T1000 (cell line): ENCODE results near the gene CYP2C9.
"Not testable (repeated sequence)": the region's sequence is repeated elsewhere in the genome, so short reads cannot be mapped to it uniquely, and the experiment has no call there.

Source experiments
- DNase-seq: peaks from one replicate; lab custom pipeline; 2025; ENCODE audit warnings: mixed read lengths; lab: John Stamatoyannopoulos, UW

The CYP2C9 gene

GRCh38 chr10:94938383-94938782, at the start of gene CYP2C9:
CYP2C9 (plus strand) TSS chr10:94938658; CDS start chr10:94938683, 25 bp downstream.
- no peak for DNase-seq

- DNase-seq = no peak
Measured at GRCh38 chr10:94889123-94889522, 49.3 kb upstream of the CYP2C9 start.

- no peak for DNase-seq
Measured at GRCh38 chr10:94890264-94891022, 48.0 kb upstream of the CYP2C9 start.

GRCh38 chr10:94898414-94898813, 40.0 kb upstream of the CYP2C9 start:
- not testable (repeated sequence) for DNase-seq

GRCh38 chr10:94902080-94902479, 36.4 kb upstream of the CYP2C9 start:
- no peak for DNase-seq

GRCh38 chr10:94902570-94902969, 35.9 kb upstream of the CYP2C9 start:
- no peak for DNase-seq

- not testable (repeated sequence) for DNase-seq
Measured at GRCh38 chr10:94904506-94905148, 33.8 kb upstream of the CYP2C9 start.

GRCh38 chr10:94916423-94916822, 22.0 kb upstream of the CYP2C9 start:
- DNase-seq = no peak

GRCh38 chr10:94936721-94937120, 1.7 kb upstream of the CYP2C9 start:
- no peak for DNase-seq

GRCh38 chr10:94943432-94944103, 5.1 kb downstream of the CYP2C9 start:
- DNase-seq = not testable (repeated sequence)

GRCh38 chr10:94946181-94946580, 7.7 kb downstream of the CYP2C9 start:
- DNase-seq = not testable (repeated sequence)

- DNase-seq = peak; percentile 18
Measured at GRCh38 chr10:94963901-94964300, 25.4 kb downstream of the CYP2C9 start.

GRCh38 chr10:94983555-94983954, 45.1 kb downstream of the CYP2C9 start:
- no peak for DNase-seq

- no peak for DNase-seq
Measured at GRCh38 chr10:94989192-94989591, 50.7 kb downstream of the CYP2C9 start.

GRCh38 chr10:94991243-94991888, 52.9 kb downstream of the CYP2C9 start:
- peak; percentile 45 for DNase-seq

GRCh38 chr10:94992811-94993210, 54.4 kb downstream of the CYP2C9 start:
- DNase-seq = peak; percentile 92

- no peak for DNase-seq
Measured at GRCh38 chr10:94997741-94998174, 59.3 kb downstream of the CYP2C9 start.

- DNase-seq = no peak
Measured at GRCh38 chr10:95026461-95026860, 88.0 kb downstream of the CYP2C9 start.

GRCh38 chr10:95031656-95032055, 93.2 kb downstream of the CYP2C9 start:
- DNase-seq = no peak

GRCh38 chr10:95034401-95034800, 95.9 kb downstream of the CYP2C9 start:
- no peak for DNase-seq

- DNase-seq = no peak
Measured at GRCh38 chr10:95035332-95036295, 97.2 kb downstream of the CYP2C9 start.
